GM18907 (cell line): ENCODE data around the gene ARRB1.
A peak's percentile ranks its signal among the peaks of the same experiment; 100 is the strongest.
"Not testable (repeated sequence)": the region's sequence is repeated elsewhere in the genome, so short reads cannot be mapped to it uniquely, and the experiment has no call there.

ENCODE experiments used
- ATAC-seq: cut with Tn5 transposase; IDR thresholded peaks from one replicate; pipeline ENCODE4 v1.9.1; 2021; ENCODE audit warnings: mild to moderate bottlenecking, moderate library complexity; ENCODE audit not compliant: unreplicated experiment

The ARRB1 gene

GRCh38 chr11:75351541-75351790 lies at the start of gene ARRB1:
Gene ARRB1 (minus strand): TSS chr11:75351661. CDS start chr11:75351607, 54 bp downstream.
- no peak for ATAC-seq

DNA sequence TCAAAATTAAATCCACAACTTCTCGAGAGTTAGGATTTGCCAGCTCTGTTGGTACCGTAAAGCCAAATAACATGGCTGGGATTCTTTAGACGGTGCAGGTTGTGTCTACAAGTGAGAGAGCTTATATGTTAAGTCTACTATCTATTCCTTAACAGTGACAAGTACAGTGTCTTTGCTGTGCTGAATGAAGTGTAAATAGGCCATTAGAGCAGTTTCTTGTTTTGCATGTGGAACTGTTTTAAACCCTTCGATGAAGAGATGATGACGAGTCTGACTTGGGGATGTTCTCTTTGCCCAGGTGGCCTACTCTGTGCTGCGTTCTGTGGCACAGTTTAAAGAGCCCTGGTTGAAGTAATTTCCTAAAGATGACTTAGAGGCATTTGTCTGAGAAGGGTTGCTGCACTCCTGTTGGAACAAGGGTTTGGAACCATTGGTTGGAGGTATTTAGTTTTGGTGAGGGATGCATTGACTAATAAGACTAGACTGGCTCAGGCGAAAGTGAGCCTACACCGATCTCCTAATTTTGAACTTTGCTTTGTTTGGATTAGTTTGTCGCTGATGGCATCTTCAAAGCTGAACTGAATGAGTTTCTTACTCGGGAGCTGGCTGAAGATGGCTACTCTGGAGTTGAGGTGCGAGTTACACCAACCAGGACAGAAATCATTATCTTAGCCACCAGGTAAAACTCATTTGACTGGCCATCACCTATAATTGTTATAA lies 48.8 kb upstream of the ARRB1 start:
- ATAC-seq = no peak

GRCh38 chr11:75399344-75400145 lies 48.1 kb upstream of the ARRB1 start, which contains the start of gene RPS3:
Gene RPS3 (plus strand): TSS chr11:75399518. CDS start chr11:75399548, 30 bp downstream.
- ATAC-seq = peak; percentile 90

DNA sequence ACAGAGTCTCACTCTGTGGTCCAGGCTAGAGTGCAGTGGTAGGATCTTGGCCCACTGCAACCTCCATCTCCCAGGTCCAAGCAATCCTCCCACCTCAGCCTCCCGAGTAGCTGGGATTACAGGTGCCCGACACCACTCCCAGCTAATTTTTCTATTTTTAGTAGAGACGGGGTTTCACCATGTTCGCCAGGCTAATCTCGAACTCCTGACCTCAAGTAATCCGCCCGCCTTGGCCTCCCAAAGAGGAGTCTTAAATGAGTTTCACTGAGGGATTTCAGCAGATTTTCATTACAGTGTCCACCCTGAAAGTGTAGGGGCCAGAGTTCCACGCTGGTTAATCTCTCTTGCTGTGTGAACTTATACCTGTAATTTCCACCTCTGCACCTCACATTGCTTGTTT lies 47.4 kb upstream of the ARRB1 start:
- ATAC-seq = no peak

- no peak for ATAC-seq
These were observed 42.8 kb upstream of the ARRB1 start for GRCh38 chr11:75394085-75394840.

- ATAC-seq = no peak
These were observed 38.5 kb upstream of the ARRB1 start for GRCh38 chr11:75389925-75390324.

DNA sequence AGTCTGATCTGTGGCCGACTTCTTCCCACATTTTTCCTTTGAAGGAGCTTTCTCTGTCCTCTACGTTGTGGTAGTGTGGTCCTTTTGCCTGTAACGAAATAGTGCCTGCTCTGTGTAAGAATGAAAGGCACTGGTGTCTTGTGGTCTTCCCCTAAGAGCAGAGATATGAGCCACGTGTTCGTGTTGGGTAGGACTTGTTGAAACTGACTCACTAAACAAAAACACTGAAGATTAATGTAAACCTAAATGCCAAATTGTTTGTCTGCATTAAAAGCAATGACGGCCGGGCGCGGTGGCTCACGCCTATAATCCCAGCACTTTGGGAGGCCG lies 37.8 kb upstream of the ARRB1 start:
- ATAC-seq = no peak

DNA sequence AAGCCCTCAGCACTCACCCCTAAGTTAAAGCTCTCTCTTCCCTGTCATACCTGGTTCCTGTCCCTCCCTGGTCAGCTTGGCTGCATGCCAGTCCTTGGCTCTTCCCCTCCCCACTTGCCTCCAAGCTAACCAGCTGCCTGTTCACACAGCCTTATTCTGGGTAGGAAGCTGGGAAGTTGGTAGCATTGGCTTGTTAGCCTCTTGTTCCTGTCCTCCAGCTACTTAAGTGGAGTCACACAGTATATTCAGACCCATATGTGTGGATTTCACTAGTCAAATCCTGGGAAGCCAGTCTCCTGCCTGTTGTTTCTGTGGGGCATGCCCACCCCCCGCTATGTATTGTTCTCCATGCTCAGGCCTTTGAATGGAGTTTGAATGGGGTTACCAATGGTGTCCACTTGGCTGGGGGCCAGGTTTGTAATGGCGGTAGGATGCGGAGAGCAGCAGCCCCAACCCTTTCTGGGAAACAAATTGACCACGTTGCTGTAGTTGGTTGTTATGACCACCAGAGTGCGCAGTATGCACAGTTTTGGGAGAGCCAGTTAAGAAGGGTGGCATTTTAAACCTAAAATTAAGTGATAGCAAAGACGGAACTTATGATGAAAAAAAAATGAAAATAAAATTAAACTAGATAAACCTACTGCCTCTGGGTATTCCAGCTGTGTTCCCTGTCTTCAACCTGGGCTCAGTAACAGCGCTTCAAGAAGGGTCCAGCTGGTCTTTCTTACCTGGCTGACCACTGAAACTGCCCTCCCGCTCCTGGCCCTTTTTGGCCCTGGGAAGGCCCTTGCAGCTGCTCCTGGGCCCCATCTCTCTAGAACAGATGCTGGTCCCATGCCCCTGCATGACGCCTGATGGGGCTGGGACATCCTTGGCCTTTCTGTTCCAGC lies 37.2 kb upstream of the ARRB1 start:
- ATAC-seq = peak; percentile 50

DNA sequence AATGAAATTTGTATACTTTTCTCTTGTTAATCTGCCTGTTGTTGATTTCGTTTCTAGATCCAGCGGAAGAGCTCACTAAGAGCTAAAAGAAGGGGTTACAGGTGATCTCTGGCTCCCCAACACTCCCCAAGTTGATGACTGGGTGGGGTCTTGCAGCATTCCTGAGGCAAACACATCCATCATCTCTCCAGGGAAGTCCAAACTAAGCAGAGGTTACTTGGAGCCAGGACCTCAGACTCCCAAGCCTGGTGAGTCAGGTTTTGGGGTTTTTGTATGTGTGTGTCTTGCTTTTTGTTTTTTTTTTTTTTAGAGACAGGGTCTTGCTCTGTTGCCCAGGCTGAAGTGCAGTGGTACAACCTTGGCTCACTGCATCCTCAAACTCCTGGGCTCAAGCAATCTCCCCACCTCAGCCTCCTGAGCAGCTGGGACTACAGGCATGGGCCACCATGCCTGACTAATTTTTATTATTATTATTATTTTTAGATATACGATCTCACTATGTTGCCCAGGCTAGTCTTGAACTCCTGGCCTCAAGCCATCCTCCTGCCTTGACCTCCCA lies 36.4 kb upstream of the ARRB1 start:
- ATAC-seq = no peak

DNA sequence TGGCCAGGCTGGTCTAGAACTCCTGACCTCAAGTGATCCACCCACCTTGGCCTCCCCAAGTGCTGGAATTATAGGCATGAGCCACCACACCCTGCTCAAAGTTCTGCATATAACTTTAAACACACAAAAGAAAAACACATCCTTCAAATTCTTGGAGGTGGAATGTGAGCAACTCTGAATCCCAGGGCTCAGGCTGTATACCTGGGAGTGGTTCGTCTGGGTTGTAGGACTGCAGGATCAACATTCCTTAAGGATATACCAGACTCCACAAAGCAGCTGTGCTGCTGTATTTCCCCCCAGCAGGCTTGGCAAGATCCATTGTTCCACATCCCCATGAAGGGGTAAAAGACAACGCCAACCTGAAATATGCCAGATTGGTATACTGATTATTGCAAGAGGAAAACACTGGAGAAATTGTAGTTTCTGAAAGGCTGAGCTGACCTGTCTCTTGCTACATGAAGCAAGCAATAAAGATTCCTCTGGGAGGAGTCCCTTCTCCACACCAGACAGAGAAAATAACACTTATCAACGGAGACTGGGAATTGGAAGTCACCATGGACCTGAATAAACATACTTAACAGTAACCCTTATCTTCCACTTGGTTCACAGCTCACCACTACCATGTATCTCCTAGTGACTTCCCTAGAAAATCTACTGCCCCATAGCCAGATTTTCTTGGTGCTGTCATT lies 35.6 kb upstream of the ARRB1 start:
- ATAC-seq = no peak

DNA sequence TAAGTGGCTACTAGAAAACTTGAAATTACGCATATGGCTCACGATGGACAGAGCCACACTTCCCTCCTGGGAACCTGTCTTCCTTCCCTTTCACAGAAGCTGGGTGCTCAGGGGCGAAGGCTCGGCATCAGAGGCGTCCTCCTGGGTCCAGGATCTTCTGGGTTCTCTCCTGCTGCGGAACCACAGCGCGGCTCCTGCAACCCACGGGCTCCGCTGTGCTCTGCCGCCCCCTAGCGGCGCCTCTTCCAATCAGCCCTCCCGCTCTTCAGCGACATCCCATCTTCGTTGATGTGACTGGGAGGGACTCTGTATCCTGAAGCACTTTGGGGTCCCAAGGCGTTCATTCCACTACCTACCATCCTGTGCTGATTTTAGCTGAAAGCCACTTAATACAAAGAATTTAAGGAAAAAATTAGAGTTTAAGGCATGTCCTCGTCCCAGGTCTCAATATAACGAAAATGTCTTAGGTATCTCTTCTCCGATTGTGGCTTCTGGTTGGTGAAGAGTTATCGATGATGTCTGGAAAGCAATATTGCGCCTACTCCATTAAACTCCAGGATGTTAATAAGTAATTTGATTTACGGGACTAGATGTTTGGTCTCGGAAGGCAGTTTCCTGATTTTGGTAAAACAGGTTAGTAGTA lies 33.1 kb upstream of the ARRB1 start:
- ATAC-seq = no peak

DNA sequence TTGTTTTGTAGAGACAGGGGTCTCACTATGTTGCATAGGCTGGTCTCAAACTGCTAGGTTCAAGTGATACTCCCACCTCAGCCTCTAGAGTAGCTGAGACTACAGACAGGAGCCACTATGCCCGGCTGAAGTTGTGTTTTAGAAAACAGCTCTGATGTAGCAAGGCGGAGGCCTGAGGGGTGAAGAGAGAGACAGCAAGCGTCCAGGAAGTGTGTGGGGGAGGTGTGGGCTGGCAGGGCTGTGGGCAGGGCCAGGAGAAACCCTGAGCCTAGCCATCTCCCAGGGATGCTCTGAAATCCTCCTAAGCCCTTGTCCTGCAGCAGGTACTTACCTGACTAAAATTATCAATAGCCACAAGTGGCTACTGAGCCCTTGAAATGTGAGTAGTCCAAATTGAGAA lies 31.8 kb upstream of the ARRB1 start:
- no peak for ATAC-seq

DNA sequence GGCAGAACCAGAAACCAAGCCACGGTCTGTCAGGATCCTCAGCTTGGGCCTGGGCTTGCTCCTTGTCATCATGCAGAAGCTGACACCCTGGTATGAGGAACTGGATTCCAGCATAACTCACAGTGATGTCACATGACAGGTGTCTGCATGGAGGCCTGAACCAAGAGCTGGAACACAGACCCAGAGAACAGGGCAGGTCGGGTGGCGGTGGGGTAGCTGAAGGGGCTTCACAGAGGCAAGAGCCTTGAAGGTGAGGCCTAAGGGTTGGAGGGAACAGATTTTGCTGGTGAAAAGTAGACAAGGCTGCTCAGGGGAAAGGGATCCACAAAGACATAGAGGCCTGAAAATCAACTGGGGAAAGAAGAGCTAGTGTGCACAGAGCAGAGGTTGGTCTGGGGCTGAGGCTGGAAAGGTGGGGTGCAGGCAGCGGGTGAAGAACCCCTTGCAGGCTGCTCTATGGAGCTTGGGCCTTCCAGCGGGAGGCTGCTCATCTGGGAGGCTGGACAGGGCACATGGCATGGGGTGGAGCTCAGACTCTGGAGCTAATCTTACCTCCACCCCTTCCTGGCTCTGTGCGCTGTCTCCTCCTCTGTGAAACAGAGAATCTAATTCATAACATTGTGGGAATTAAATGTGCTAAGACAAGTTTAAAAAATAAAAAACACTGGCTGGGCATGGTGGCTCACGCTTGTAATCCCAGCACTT lies 29.4 kb upstream of the ARRB1 start:
- ATAC-seq = no peak

DNA sequence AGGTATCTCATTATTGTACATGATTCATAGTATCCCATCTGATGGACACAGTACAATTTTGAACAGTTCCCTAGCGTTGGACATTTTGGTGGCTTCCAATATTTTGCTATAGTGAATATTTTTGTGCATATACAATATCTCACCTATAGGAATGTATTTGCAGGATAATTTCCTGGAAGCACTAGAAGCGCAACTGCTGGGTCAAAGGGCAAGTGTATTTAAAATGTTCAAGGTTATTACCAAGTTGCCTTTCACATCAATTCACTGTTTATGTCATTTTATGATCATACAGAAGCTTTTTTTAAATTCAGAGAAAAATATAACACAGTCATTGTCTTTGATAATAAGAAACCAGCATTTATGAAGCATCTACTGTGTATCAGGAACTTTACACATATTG lies 28.8 kb upstream of the ARRB1 start:
- no peak for ATAC-seq

- ATAC-seq = not testable (repeated sequence)
These were observed 27.3 kb upstream of the ARRB1 start for GRCh38 chr11:75378776-75379175.

DNA sequence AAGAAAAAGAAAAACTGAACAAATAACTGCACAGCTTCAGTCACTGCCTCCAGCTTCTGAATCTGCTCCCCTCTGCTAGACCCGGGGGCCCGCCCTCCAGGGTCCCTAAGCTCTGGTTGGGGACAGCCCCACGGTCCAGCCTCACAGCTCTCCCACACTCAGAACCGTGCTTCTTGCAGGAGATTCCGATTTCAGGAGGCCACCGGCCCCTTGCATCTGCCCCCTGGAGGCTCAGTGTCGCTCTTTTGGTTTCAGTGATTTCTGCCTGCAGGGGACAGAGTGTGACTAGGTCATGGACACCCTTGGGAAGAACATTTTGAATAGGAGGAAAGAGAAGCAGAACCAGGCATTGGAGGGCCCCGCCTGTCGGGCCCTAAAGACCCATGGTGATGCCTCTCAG lies 24.7 kb upstream of the ARRB1 start:
- ATAC-seq = no peak

DNA sequence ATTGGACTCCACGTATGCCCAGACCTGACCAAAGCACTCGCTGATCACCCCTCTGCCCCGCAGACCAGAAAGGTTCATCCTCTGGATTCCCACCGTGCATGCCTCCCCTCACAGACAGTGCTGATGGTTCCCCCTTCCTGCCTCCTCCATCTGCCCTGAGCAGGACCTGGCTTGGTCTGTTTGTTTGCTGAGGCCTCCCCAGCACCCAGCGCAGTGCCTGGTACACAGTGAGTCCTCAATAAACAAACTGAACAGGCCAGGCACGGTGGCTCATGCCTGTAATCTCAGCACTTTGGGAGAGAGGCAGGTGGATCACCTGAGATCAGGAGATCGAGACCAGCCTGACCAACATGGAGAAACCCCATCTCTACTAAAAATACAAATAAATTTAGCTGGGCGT lies 24.2 kb upstream of the ARRB1 start:
- ATAC-seq = no peak

GRCh38 chr11:75374646-75375045 lies 23.2 kb upstream of the ARRB1 start:
- no peak for ATAC-seq

DNA sequence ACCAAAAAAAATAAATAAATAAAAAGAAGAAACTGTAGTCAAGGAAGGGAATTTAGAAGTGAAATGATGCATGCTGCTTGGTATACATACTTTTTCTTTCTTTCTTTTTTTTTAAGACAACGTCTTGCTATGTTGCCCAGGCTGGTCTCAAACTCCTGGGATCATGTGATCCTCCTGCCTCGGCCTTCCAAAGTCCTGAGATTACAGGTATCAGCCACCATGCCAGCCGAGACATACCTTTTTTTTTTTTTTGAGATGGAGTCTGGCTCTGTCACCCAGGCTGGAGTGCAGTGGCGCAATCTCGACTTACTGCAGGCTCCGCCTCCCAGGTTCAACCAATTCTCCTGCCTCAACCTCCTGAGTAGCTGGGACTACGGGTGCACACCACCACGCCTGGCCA lies 21.7 kb upstream of the ARRB1 start:
- no peak for ATAC-seq
